ENCODE results near the gene SUGCT. TPM values are rescaled to one million over a fixed set of nuclear protein-coding genes. Genes with fewer than 3 reads are reported as not detected.

The SUGCT gene
- total and polyA plus RNA-seq, 8 donors: 0.87 to 8.0 (median 2.9) TPM; not detected in 1

- Histone ChIP-seq H3K9me3 (no peaks in the 10 kb centered on the region), H3K4me1 (no peaks in the 10 kb centered on the region), H3K27me3 (no peaks in the 10 kb centered on the region), H3K27ac (no peak overlapping the region), H3K4me3 (no peak overlapping the region), H3K36me3 (no peaks in the 10 kb centered on the region)
- DNase-seq: no peak
- intact Hi-C loops (cut with DNase I; ENCODE audit: low total_unique reads): no loop called here
- TF ChIP-seq POLR2AphosphoS5 (IDR thresholded peaks at IDR 0.05) (no peak), CTCF (IDR thresholded peaks at IDR 0.05) (no peak), EP300 (IDR thresholded peaks at IDR 0.05) (no peak), POLR2A (IDR thresholded peaks at IDR 0.05) (no peak)
- 84 to 90% (median 89%) methylated on average over 9 of the region's 9 CpGs for WGBS, 5 donors
These were observed 41.1 kb downstream of the SUGCT start for GRCh38 chr7:40175725-40176510.

GRCh38 chr7:40177071-40177470 is 42.3 kb downstream of the SUGCT start:
- Histone ChIP-seq H3K4me1 (no peaks in the 10 kb centered on the region), H3K36me3 (no peaks in the 10 kb centered on the region), H3K27ac (no peak overlapping the region), H3K9me3 (no peaks in the 10 kb centered on the region), H3K4me3 (no peak overlapping the region), H3K27me3 (no peaks in the 10 kb centered on the region)
- WGBS, 5 donors: 85 to 90% (median 87%) methylated on average over 5 of the region's 5 CpGs
- no peak for DNase-seq
- no peak for TF ChIP-seq POLR2AphosphoS5 (IDR thresholded peaks at IDR 0.05)
- TF ChIP-seq CTCF (IDR thresholded peaks at IDR 0.05): no peak
- TF ChIP-seq POLR2A (IDR thresholded peaks at IDR 0.05): no peak
- no peak for TF ChIP-seq EP300 (IDR thresholded peaks at IDR 0.05)
- intact Hi-C loops (cut with DNase I; ENCODE audit: low total_unique reads): no loop called here

- Histone ChIP-seq H3K4me3 (no peak overlapping the region), H3K9me3 (no peaks in the 10 kb centered on the region), H3K27me3 (no peaks in the 10 kb centered on the region), H3K36me3 (peaks cover 0 to 6% (median 0%) of the 10 kb centered on the region in 4 donors), H3K4me1 (no peaks in the 10 kb centered on the region), H3K27ac (no peak overlapping the region)
- intact Hi-C loops (cut with DNase I; ENCODE audit: low total_unique reads): no loop called here
- no peak for DNase-seq
- TF ChIP-seq POLR2AphosphoS5 (IDR thresholded peaks at IDR 0.05): no peak
- TF ChIP-seq EP300 (IDR thresholded peaks at IDR 0.05): no peak
- no peak for TF ChIP-seq POLR2A (IDR thresholded peaks at IDR 0.05)
- TF ChIP-seq CTCF (IDR thresholded peaks at IDR 0.05): no peak
- WGBS, 5 donors: 88 to 94% (median 94%) methylated on average over 4 of the region's 4 CpGs
These were observed 47.6 kb downstream of the SUGCT start for GRCh38 chr7:40182452-40182851.

GRCh38 chr7:40186586-40186985 is 51.8 kb downstream of the SUGCT start:
- Histone ChIP-seq H3K36me3 (peaks cover 0 to 6% (median 0%) of the 10 kb centered on the region in 4 donors), H3K4me3 (no peak overlapping the region), H3K27me3 (no peaks in the 10 kb centered on the region), H3K27ac (no peak overlapping the region), H3K4me1 (no peaks in the 10 kb centered on the region), H3K9me3 (no peaks in the 10 kb centered on the region)
- TF ChIP-seq CTCF (IDR thresholded peaks at IDR 0.05) (no peak), POLR2A (IDR thresholded peaks at IDR 0.05) (no peak), POLR2AphosphoS5 (IDR thresholded peaks at IDR 0.05) (no peak)
- intact Hi-C loops (cut with DNase I; ENCODE audit: low total_unique reads): no loop called here
- WGBS, 5 donors: 56 to 64% (median 59%) methylated on average over 1 of the region's 1 CpG
- DNase-seq: no peak

Measured in stomach (tissue), 9 donors.